KMS-11 (cell line): ENCODE results near the gene RNF112.

Experiments used
- H2AFZ ChIP-seq: fragments of 200-600 bp; sonication (generic); 2 replicates; pipeline ENCODE4 v1.6.1; 2016; ENCODE audit warnings: antibody characterized with exemption, mixed run types, low read depth
- H3K27ac ChIP-seq: fragments of 200-600 bp; sonication (generic); 2 replicates; pipeline ENCODE4 v1.6.1; 2016; ENCODE audit warnings: mild to moderate bottlenecking, mixed run types
- H3K27me3 ChIP-seq: fragments of 200-600 bp; sonication (generic); 2 replicates; pipeline ENCODE4 v1.6.1; 2017; ENCODE audit warnings: mild to moderate bottlenecking, low read depth, mixed run types, moderate library complexity; ENCODE audit not compliant: insufficient read depth
- H3K36me3 ChIP-seq: fragments of 200-600 bp; sonication (generic); 2 replicates; pipeline ENCODE4 v1.6.1; 2017; ENCODE audit warnings: mild to moderate bottlenecking, mixed run types; ENCODE audit not compliant: insufficient read depth
- H3K4me1 ChIP-seq: fragments of 200-600 bp; sonication (generic); 2 replicates; pipeline ENCODE4 v1.6.1; 2016; ENCODE audit warnings: mild to moderate bottlenecking, low read depth, mixed run types; ENCODE audit not compliant: poor library complexity, severe bottlenecking
- H3K4me2 ChIP-seq: fragments of 200-600 bp; sonication (generic); 2 replicates; pipeline ENCODE4 v1.7.0; 2016; ENCODE audit warnings: mild to moderate bottlenecking, mixed run types
- H3K4me3 ChIP-seq: fragments of 200-600 bp; sonication (generic); IDR thresholded peaks from 2 replicates; pipeline ENCODE4 v1.6.1; 2017; ENCODE audit warnings: low read depth, low read length, mixed read lengths; ENCODE audit not compliant: insufficient read depth
- H3K79me2 ChIP-seq: fragments of 200-600 bp; sonication (generic); 2 replicates; pipeline ENCODE4 v1.6.1; 2016; ENCODE audit warnings: low read depth, mixed run types; ENCODE audit not compliant: insufficient read depth
- H3K9ac ChIP-seq: fragments of 200-600 bp; sonication (generic); 2 replicates; pipeline ENCODE4 v1.6.1; 2016; ENCODE audit warnings: mild to moderate bottlenecking, mixed run types
- H4K20me1 ChIP-seq: fragments of 200-600 bp; sonication (generic); 2 replicates; pipeline ENCODE4 v1.6.1; 2016; ENCODE audit warnings: mild to moderate bottlenecking, mixed run types; ENCODE audit not compliant: insufficient read depth
- CTCF ChIP-seq: fragments of 200-600 bp; sonication (generic); conservative IDR thresholded peaks from 2 replicates; pipeline ENCODE4 v1.6.1; 2017; ENCODE audit warnings: low read depth, mild to moderate bottlenecking, antibody characterized with exemption, low read length, moderate library complexity, mixed read lengths

RNF112 gene

GRCh38 chr17:19410875-19411620, at the start of gene RNF112:
Gene RNF112, plus strand, starts transcription at chr17:19411232. Its CDS starts 177 bp downstream, at chr17:19411409.
- Histone ChIP-seq H3K4me3 (no peak within 1 kb of the TSS), H3K4me2 (no peak within 1 kb of the TSS)

GRCh38 chr17:19361326-19361725, 49.7 kb upstream of the RNF112 start:
- Histone ChIP-seq H3K4me3 (no peak overlapping the region), H2AFZ (no peak overlapping the region), H3K4me1 (peaks cover 8% of the 10 kb centered on the region), H3K4me2 (peak overlapping the region; percentile 73; the same call in 1 of the 2 replicates), H3K27me3 (no peaks in the 10 kb centered on the region), H3K79me2 (no peaks in the 10 kb centered on the region), H3K36me3 (no peaks in the 10 kb centered on the region), H4K20me1 (no peaks in the 10 kb centered on the region), H3K9ac (no peak overlapping the region), H3K27ac (no peak overlapping the region)
- TF ChIP-seq CTCF, result no peak

More at GRCh38 chr17:19410875-19411620, at the start of gene RNF112:
- Histone ChIP-seq H3K79me2 (no peaks in the 10 kb centered on the region), H2AFZ (no peak within 1 kb of the TSS), H3K9ac (no peak within 1 kb of the TSS), H3K27me3 (no peaks in the 10 kb centered on the region), H4K20me1 (no peaks in the 10 kb centered on the region), H3K27ac (no peak within 1 kb of the TSS), H3K36me3 (no peaks in the 10 kb centered on the region), H3K4me1 (no peaks in the 10 kb centered on the region)
- TF ChIP-seq CTCF, result no peak

- Histone ChIP-seq H3K4me2 (peak overlapping the region; percentile 73), H3K36me3 (no peaks in the 10 kb centered on the region), H3K9ac (peak overlapping the region; percentile 81), H3K79me2 (no peaks in the 10 kb centered on the region), H3K4me3 (no peak overlapping the region), H3K4me1 (peaks cover 8% of the 10 kb centered on the region), H3K27me3 (no peaks in the 10 kb centered on the region), H4K20me1 (no peaks in the 10 kb centered on the region), H3K27ac (peak overlapping the region; percentile 68; the same call in 1 of the 2 replicates), H2AFZ (peak overlapping the region; percentile 93)
- no peak for TF ChIP-seq CTCF
Observed at GRCh38 chr17:19361944-19362276, 49.1 kb upstream of the RNF112 start.

GRCh38 chr17:19362277-19363113, 48.5 kb upstream of the RNF112 start, which contains the start of gene B9D1:
Gene B9D1, minus strand, starts transcription at chr17:19362723. Its CDS starts 154 bp downstream, at chr17:19362569.
- Histone ChIP-seq H3K27ac (peak within 1 kb of the TSS; percentile 68), H3K79me2 (no peaks in the 10 kb centered on the region), H2AFZ (peak within 1 kb of the TSS; percentile 93), H4K20me1 (no peaks in the 10 kb centered on the region), H3K4me3 (no peak within 1 kb of the TSS), H3K4me2 (peak within 1 kb of the TSS; percentile 73), H3K36me3 (no peaks in the 10 kb centered on the region), H3K9ac (peak within 1 kb of the TSS; percentile 81), H3K4me1 (peaks cover 8% of the 10 kb centered on the region), H3K27me3 (no peaks in the 10 kb centered on the region)
- peak; percentile 81 for TF ChIP-seq CTCF
